Measurements from ENCODE around the gene RPS4Y2. TPM values are rescaled to one million over a fixed set of nuclear protein-coding genes. Genes with fewer than 3 reads are reported as not detected.

RPS4Y2 gene
- total RNA-seq, 2 experiments from 2014 or later: not detected

- no peak overlapping the region for H3K4me2 ChIP-seq (ENCODE audit: low read length)
- CTCF ChIA-PET (ENCODE audit: unreplicated experiment): no interaction called here
- no peaks in the 10 kb centered on the region for H3K36me3 ChIP-seq (ENCODE audit: insufficient read depth, low read length)
- POLR2A ChIA-PET: interaction anchor here (0.7 kb wide), 1 partner anchor 43 kb away, joined by 3 read pairs; no protein-coding TSS in a partner anchor
- no peaks in the 10 kb centered on the region for H4K20me1 ChIP-seq (ENCODE audit: insufficient read depth, low read length)
- no peak for TF ChIP-seq EZH2phosphoT487 (IDR thresholded peaks at IDR 0.05; ENCODE audit: borderline replicate concordance, low read depth, low read length)
- no peak for TF ChIP-seq CTCF (conservative IDR thresholded peaks at IDR 0.05; ENCODE audit: low read length)
- no peaks in the 10 kb centered on the region for H3K9me2 ChIP-seq (ENCODE audit: insufficient read depth, low read length)
- no peak overlapping the region for H3K27ac ChIP-seq (ENCODE audit: low read depth, low read length, poor library complexity, severe bottlenecking)
- no peaks in the 10 kb centered on the region for H3K4me1 ChIP-seq (ENCODE audit: insufficient read depth, low read length, poor library complexity, severe bottlenecking)
- intact Hi-C loops (cut with micrococcal nuclease; ENCODE audit: unreplicated experiment): no loop called here
- H3K4me3 ChIP-seq (ENCODE audit: low read depth, low read length, poor library complexity, severe bottlenecking): no peak overlapping the region
- DNase-seq (ENCODE audit: low spot score): no peak
- no peak overlapping the region for H2AFZ ChIP-seq (ENCODE audit: low read length)
- no TSS peak for BruUV-seq (replicated peaks)
- no peaks in the 10 kb centered on the region for H3K79me2 ChIP-seq (ENCODE audit: insufficient read depth, low read depth, low read length)
- H3K9me3 ChIP-seq (ENCODE audit: low read length): no peaks in the 10 kb centered on the region
These were observed 31.2 kb downstream of the RPS4Y2 start for GRCh38 chrY:20787076-20787475.

- H3K4me2 ChIP-seq (ENCODE audit: low read length): peak overlapping the region; percentile 72
- DNase-seq (ENCODE audit: low spot score): peak; percentile 49
- CTCF ChIA-PET (ENCODE audit: unreplicated experiment): no interaction called here
These were observed 42.6 kb downstream of the RPS4Y2 start for GRCh38 chrY:20798351-20799049.

More at GRCh38 chrY:20798351-20799049, 42.6 kb downstream of the RPS4Y2 start:
- H2AFZ ChIP-seq (ENCODE audit: low read length): no peak overlapping the region
- H3K4me3 ChIP-seq (ENCODE audit: low read depth, low read length, poor library complexity, severe bottlenecking): peak overlapping the region; percentile 53
- intact Hi-C loops (cut with micrococcal nuclease; ENCODE audit: unreplicated experiment): loop anchor here (2.0 kb wide), 1 partner anchor 224 kb away; the partner anchor contains the start of gene EIF1AY
- peaks cover 13% of the 10 kb centered on the region for H3K4me1 ChIP-seq (ENCODE audit: insufficient read depth, low read length, poor library complexity, severe bottlenecking)
- TF ChIP-seq CTCF (conservative IDR thresholded peaks at IDR 0.05; ENCODE audit: low read length) (no peak), EZH2phosphoT487 (IDR thresholded peaks at IDR 0.05; ENCODE audit: borderline replicate concordance, low read depth, low read length) (no peak)
- H3K79me2 ChIP-seq (ENCODE audit: insufficient read depth, low read depth, low read length): no peaks in the 10 kb centered on the region
- POLR2A ChIA-PET: interaction anchor here (0.8 kb wide), 1 partner anchor 58 kb away, joined by 5 read pairs; no protein-coding TSS in a partner anchor
- BruUV-seq (replicated peaks): no TSS peak
- H3K9me2 ChIP-seq (ENCODE audit: insufficient read depth, low read length): no peaks in the 10 kb centered on the region
- H3K36me3 ChIP-seq (ENCODE audit: insufficient read depth, low read length): no peaks in the 10 kb centered on the region
- no peak overlapping the region for H3K27ac ChIP-seq (ENCODE audit: low read depth, low read length, poor library complexity, severe bottlenecking)
- no peaks in the 10 kb centered on the region for H4K20me1 ChIP-seq (ENCODE audit: insufficient read depth, low read length)
- H3K9me3 ChIP-seq (ENCODE audit: low read length): no peaks in the 10 kb centered on the region
